Fibroblast of mammary gland (primary cell): Measurements from ENCODE around the gene PCID2.
A peak's percentile ranks its signal among the peaks of the same experiment; 100 is the strongest.

Experiments
- DNase-seq: peaks from one replicate; pipeline ENCODE4 v3.0.0-alpha.2; 2010; ENCODE audit warnings: low read depth
- H3K4me3 ChIP-seq: 2 replicates; pipeline ENCODE4 v1.5.1; 2011; ENCODE audit warnings: low read depth, mild to moderate bottlenecking, low read length, moderate library complexity; ENCODE audit not compliant: control insufficient read depth
- TF ChIP-seq, protein P1 (sequence below): conservative IDR thresholded peaks from 2 replicates; pipeline ENCODE4 v1.5.1; 2011; ENCODE audit warnings: low read depth, low read length, inconsistent platforms; ENCODE audit not compliant: control insufficient read depth, insufficient read depth

PCID2 gene

DNA sequence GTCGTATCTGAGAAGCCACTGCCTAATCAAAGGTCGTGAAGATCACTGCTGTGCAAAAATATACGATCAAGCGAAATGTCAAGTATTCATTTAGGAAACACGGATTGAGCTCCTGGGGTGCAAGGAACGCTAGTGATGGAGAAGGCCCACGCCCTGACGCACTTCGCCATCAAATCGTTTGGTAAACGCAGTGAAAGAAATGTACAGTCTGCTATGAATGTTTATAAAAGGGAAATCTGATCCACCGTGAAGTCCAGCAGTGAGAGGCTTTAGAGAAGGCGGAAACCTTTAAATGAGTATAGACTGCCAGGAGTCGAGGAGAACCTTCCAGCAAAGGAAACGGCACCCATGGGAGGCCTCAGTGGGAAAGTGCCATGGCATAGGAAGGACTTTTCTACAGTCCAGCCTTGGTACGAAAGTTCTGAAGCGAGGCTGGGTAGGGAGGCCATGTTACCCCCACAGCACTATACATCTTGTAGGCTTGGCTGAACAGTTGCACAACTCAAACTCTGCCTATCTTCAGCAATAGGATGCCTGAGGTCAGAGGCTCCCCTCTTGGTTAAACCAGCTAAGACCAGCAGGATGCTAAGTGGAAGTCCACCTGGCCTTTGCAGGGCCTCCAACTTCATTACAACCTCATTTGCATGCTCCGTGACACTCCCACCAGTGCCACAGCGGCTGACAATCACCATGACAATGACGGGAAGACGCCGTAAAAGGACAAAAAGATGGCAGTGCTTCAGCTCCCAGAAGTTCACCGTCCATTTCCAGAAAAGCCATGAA lies 20.4 kb downstream of the PCID2 start:
- TF ChIP-seq, protein P1, sequence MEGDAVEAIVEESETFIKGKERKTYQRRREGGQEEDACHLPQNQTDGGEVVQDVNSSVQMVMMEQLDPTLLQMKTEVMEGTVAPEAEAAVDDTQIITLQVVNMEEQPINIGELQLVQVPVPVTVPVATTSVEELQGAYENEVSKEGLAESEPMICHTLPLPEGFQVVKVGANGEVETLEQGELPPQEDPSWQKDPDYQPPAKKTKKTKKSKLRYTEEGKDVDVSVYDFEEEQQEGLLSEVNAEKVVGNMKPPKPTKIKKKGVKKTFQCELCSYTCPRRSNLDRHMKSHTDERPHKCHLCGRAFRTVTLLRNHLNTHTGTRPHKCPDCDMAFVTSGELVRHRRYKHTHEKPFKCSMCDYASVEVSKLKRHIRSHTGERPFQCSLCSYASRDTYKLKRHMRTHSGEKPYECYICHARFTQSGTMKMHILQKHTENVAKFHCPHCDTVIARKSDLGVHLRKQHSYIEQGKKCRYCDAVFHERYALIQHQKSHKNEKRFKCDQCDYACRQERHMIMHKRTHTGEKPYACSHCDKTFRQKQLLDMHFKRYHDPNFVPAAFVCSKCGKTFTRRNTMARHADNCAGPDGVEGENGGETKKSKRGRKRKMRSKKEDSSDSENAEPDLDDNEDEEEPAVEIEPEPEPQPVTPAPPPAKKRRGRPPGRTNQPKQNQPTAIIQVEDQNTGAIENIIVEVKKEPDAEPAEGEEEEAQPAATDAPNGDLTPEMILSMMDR: no peak
- no peak for DNase-seq

DNA sequence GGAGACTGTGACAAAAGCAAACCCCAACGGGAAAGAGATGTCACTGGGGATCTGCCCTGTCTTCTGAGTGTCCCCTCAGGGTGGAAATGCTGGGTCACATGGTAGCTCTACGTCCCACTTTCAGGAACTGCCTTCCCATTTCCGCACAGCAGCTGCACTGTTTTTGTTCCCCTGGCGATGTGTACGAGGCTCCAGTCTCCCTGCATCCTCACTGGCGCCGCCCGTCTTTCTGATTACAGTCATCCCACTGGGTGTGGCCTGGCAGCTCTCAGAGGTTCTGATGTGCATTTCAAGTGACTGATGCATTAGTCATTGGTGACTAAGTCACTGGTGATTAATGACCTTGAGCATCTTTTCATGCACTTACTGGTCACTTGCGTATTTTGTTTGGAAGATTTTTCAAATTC lies 21.2 kb downstream of the PCID2 start:
- H3K4me3 ChIP-seq: peak overlapping the region; percentile 34
- DNase-seq: peak; percentile 100
- TF ChIP-seq, protein P1: peak; percentile 5

More for the DNA sequence above, 20.4 kb downstream of the PCID2 start:
- H3K4me3 ChIP-seq: no peak overlapping the region

DNA sequence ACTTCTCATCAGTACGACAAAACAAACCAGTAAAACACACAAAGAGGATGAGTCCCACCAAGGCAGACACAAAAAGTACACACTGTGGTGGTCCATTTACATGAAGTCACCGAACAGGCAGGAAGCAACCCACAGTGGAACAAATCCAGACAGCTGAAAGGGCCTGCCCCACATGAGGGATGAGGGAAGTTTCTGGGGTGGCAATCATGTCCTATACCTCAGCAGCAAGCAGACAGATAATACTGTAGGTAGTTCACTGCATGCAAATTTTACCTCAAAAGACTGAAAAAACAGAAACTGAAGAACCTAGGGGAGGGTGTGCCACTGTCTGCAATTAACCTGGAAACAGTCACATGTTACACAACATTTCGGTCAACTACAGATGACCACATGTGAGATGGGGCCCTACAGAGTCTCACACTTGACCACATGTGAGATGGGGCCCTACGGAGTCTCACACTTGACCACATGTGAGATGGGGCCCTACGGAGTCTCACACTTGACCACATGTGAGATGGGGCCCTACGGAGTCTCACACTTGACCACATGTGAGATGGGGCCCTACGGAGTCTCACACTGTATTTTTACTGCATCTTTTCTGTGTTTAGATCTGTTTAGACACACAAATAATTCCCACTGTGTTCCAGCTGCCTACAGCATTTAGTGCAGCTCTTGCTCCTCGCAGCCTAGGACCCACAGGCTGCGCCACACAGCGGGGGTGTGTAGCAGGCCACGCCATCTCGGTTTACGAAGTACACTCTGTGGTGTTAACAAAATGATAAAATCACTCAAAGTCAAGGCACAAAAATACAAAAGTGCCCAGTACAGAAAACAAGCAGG lies 22.2 kb downstream of the PCID2 start:
- TF ChIP-seq, protein P1: no peak
- DNase-seq: peak; percentile 28

DNA sequence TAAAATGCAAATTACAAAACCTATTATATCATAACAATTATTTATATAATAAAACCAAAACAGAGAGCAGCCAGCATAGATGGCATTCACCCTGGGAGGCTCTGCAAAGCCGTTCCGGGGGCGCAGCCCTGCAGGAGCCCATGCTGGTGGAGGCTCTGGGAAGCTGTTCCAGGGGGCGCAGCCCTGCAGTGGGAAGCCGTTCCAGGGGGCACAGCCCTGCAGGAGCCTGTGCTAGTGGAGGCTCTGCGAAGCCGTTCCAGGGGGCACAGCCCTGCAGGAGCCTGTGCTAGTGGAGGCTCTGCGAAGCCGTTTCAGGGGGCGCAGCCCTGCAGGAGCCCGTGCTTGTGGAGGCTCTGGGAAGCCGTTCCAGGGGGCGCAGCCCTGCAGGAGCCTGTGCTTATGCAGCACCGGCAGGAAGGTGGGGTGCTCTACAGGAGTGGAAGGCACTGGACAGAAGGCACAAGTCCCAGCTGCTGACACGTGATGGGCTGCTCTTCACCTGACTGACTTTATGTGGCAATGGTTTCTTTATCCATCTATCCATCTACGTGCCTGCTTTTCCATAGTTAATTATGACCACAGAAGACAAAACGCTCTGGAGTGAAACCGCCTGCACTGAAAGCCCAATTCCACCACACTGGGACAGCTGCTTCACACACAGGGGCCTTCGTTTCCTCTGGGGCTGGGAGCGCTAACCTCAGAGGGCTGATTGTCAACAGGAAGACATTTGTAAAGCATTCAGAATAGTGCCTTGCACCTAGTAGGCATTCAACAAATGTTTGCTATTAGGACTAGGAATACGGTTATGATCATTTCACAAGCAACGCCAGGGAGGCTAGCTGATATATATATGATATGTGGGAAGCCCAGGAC lies 23.7 kb downstream of the PCID2 start:
- no peak for DNase-seq
- TF ChIP-seq, protein P1: no peak
- H3K4me3 ChIP-seq: no peak overlapping the region

More for the DNA sequence above, 22.2 kb downstream of the PCID2 start:
- H3K4me3 ChIP-seq: no peak overlapping the region

DNA sequence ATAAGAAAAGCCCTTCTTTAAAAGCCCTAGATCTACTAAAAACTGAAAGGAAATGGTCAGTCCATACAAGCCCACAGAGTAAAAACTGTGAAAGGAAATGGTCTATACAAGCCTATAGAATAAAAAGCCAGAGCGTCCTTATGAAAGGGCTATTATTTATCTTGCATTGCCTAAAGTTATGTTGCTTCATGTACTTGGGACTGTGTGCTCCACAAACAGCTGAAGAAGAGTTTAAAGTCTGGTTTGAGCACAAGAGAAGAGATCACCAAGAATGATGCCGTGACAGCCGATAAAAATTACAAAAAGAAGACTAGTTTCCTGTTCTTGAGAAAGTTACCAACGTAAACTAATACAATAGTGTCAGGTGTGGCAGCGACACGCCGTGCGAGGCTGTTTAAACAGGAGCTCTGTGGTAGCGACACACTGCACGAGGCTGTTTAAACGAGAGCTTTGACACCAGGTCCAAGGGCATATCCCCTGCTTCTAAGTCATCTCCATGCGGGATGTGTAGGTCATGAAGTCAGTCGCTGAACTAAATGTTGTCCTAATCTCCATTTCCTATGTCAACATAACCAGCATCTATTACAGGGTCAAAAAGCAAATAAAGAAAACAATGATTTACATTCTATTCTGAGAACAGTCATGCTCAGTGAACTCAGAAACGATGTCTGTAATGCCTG lies 24.9 kb downstream of the PCID2 start:
- no peak for DNase-seq
- H3K4me3 ChIP-seq: no peak overlapping the region

More for the DNA sequence above, 24.9 kb downstream of the PCID2 start:
- TF ChIP-seq, protein P1: no peak
